Measurements from ENCODE around the gene CEP162.

GRCh38 chr6:84193114-84193708, 34.2 kb downstream of the CEP162 start:
- TF ChIP-seq, protein P1, sequence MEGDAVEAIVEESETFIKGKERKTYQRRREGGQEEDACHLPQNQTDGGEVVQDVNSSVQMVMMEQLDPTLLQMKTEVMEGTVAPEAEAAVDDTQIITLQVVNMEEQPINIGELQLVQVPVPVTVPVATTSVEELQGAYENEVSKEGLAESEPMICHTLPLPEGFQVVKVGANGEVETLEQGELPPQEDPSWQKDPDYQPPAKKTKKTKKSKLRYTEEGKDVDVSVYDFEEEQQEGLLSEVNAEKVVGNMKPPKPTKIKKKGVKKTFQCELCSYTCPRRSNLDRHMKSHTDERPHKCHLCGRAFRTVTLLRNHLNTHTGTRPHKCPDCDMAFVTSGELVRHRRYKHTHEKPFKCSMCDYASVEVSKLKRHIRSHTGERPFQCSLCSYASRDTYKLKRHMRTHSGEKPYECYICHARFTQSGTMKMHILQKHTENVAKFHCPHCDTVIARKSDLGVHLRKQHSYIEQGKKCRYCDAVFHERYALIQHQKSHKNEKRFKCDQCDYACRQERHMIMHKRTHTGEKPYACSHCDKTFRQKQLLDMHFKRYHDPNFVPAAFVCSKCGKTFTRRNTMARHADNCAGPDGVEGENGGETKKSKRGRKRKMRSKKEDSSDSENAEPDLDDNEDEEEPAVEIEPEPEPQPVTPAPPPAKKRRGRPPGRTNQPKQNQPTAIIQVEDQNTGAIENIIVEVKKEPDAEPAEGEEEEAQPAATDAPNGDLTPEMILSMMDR (conservative IDR thresholded peaks at IDR 0.05), result no peak
- TF ChIP-seq ZFX (IDR thresholded peaks at IDR 0.05), result no peak

Measured in C4-2B (cell line).